Inflammatory macrophage treated with lipopolysaccharide for 1 hour (primary cell): ENCODE results near the gene LMAN1L.

ENCODE experiments used
- DNase-seq, 2 donors: peaks; one replicate each; pipeline ENCODE4 v3.0.0-alpha.2; 2020 to 2022

LMAN1L gene

DNA sequence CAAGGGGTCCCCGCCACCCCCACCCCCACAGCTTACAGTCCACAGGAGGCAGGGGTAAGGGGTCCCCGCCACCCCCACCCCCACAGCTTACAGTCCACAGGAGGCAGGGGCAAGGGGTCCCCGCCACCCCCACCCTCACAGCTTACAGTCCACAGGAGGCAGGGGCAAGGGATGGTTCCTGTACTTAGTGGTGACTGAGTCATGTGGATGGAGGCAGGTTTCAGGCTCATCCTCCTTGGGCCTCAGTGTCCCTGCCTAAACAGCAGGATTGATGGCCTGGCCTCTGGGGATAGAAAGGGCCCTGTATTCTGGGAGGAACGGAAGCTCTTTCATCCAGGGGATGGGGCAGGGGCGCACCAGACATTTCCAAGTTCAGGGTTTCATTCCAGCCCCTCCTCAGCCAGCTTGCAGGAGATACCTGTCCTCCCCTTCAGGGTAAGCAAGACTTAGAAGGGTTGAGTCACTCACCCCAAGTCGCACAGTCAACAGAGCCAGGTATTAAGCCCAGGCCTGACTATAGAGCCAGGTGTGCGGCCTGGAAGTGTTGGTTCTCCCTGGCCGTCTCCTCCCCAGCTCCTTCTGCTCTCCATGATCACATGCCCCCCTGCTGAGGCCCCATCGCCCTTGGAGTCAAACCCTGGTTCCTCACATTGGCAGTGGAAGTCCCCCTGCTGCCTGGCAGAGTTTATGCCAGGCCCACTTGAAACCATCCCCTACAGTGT lies 18.2 kb upstream of the LMAN1L start:
- DNase-seq, result no peak

GRCh38 chr15:74794970-74795349 lies 17.7 kb upstream of the LMAN1L start:
- no peak for DNase-seq

- no peak for DNase-seq
Measured at GRCh38 chr15:74795966-74796625, 16.5 kb upstream of the LMAN1L start.

DNA sequence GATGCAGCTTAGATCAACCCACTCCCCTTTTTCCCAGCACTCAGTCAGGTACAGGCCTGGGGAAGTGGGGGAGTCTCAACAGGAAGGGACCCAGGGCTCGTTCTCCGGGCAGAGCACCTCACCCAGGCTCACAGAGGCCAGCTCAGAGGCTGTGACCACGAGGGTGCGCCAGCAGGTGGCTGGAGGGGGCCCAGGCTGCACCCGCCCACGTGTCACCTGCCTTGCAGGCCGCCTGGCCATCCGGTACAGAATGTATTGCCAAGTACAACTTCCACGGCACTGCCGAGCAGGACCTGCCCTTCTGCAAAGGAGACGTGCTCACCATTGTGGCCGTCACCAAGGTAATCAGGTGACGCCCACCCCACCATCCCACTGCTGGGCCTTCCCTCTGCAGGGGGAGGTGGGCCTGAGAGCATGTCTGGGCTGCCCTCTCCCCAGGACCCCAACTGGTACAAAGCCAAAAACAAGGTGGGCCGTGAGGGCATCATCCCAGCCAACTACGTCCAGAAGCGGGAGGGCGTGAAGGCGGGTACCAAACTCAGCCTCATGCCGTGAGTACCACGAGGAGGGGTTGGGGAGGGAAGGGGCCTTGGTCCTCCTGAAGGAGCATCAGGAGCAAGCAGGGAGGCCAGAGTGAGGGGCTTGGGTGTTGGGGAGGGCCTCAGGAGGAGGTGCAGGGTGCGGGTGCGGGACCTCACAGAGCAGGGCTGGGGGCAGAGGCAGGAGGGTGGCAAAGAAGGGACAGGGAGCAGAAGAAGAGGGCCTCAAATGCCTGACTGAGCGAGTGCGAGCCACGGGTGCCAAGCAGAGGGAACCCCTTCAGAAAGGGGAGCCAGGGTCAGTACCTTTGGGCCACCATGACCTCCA lies 14.0 kb upstream of the LMAN1L start:
- no peak for DNase-seq

DNA sequence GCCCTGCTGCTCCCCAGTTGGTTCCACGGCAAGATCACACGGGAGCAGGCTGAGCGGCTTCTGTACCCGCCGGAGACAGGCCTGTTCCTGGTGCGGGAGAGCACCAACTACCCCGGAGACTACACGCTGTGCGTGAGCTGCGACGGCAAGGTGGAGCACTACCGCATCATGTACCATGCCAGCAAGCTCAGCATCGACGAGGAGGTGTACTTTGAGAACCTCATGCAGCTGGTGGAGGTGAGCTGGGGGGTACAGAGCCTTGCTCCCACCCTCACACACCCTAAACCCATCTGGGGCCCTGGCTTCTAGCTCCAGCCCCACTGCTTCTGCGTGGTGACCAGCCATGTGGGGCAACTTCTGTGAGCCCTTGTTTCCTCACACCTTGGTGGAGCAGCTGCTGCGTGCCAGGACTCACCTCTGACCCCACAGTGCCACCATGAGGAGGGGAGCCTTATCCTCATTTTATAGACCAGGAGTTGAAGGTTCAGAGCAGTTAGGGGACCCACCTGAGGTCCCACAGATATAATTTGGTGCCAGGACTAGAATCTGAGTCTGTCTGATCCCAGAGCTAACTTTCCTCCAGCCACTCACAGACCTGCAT lies 13.3 kb upstream of the LMAN1L start:
- no peak for DNase-seq

DNA sequence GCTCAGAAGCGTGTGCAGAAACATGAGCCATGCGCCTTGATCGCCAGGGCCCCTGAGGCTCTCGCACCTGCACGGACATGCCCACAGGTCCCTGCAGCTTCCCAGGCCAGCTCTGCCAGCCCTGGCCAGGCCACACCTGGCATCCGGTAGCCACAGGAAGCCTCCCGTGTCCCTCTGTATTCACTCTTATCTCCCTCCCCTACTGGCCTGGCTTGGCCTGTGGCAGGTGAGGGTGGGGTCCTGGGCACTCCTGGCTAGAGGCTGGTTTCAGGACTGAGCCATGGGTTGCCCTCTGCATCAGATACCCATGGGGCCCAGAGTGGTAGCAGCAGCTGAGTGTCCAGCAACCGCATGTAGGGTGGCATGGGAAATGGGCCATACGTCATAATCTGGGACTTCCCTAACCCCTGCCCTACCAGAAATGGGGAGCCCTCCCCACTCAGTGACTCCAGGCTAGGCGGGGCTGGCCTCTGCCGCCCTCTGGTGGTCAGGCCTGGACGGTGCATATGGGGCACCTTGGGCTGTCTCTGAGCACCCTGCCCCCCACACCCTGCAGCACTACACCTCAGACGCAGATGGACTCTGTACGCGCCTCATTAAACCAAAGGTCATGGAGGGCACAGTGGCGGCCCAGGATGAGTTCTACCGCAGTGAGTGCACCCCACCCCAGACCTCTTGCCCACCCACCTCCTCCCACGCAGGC lies 12.6 kb upstream of the LMAN1L start:
- DNase-seq, result peak; percentile 94 to 98

DNA sequence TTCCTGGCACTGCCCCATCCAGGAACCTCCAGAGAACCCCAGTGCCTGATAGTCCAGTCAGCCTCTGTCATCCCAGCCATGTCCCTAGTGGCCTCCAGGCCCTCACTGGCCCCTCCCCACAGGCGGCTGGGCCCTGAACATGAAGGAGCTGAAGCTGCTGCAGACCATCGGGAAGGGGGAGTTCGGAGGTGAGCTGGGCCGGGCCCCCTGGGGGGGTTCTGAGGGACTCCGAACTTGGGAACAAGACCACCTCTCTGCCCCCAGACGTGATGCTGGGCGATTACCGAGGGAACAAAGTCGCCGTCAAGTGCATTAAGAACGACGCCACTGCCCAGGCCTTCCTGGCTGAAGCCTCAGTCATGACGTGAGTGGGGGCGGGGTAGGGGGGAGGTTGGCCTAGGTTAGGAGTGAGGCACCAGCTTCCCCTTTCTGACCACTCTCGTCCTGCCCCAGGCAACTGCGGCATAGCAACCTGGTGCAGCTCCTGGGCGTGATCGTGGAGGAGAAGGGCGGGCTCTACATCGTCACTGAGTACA lies 12.0 kb upstream of the LMAN1L start:
- DNase-seq, result peak; percentile 25 to 39

DNA sequence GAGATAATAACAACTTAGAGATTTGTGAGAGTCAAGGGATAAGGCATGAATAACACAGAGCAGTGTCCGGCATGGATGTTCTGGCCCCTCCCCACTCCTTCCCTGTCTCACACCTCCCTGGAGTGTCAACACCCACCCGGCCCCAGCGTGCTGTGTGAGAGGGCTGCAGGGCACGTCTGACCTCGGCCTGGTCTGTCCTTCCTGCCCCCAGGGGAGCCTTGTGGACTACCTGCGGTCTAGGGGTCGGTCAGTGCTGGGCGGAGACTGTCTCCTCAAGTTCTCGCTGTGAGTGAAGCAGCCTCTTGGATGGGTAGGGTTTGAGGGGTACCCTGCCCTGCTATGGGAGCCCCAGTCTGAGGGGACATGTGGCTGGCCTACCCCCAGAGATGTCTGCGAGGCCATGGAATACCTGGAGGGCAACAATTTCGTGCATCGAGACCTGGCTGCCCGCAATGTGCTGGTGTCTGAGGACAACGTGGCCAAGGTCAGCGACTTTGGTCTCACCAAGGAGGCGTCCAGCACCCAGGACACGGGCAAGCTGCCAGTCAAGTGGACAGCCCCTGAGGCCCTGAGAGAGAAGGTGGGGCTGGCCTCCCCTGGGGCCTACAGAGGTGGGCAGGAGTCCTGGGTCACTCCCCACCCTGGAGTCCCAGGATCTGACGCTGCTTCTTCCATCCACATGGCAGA lies 11.2 kb upstream of the LMAN1L start:
- DNase-seq, result no peak

- no peak for DNase-seq
Measured at GRCh38 chr15:74802290-74802689, 10.3 kb upstream of the LMAN1L start.

- no peak for DNase-seq
Measured at GRCh38 chr15:74802862-74803447, 9.7 kb upstream of the LMAN1L start.

DNA sequence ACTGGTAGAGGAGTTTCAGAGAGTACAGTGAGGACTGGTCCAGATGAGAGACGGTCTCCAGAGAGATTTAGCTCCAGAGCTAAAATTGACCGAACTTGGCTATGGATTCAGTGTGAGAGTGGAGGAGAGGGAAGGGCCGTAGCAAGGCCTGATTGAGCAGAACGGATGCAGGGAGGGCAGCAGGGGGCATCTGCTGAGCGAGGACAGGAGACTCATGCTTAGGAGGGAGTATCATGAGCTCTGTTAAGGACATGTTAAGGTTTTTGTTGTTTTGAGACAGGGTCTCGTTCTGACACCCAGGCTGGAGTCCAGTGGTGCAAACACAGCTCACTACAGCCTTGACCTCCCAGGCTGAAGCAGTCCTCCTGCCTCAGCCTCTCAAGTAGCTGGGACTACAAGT lies 7.7 kb upstream of the LMAN1L start:
- DNase-seq, result no peak

GRCh38 chr15:74807282-74807681 lies 5.4 kb upstream of the LMAN1L start:
- no peak for DNase-seq

- DNase-seq, result no peak
Measured at GRCh38 chr15:74808078-74808839, 4.4 kb upstream of the LMAN1L start.

- no peak for DNase-seq
Measured at GRCh38 chr15:74808840-74809229, 3.8 kb upstream of the LMAN1L start.

DNA sequence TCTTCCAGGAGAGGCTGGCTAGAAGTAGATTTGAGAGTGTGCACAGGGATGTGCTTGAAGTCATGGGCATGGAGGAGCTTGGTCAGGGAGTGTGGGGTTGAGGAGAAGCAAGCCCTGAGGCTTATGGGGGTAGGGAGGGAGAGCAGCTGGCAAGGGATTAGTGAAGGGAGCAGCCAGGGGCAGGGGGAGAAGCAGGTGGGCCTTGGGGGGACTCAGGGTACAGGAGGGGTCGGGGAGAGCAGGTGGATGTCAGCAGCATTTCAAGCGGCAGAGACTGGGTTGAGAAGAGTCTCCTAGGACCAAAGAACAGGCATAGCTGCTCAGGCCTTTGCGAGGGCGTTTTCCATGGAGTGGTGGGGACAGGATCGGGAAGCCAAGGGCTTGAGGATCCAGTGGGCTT lies 3.4 kb upstream of the LMAN1L start:
- DNase-seq, result no peak

DNA sequence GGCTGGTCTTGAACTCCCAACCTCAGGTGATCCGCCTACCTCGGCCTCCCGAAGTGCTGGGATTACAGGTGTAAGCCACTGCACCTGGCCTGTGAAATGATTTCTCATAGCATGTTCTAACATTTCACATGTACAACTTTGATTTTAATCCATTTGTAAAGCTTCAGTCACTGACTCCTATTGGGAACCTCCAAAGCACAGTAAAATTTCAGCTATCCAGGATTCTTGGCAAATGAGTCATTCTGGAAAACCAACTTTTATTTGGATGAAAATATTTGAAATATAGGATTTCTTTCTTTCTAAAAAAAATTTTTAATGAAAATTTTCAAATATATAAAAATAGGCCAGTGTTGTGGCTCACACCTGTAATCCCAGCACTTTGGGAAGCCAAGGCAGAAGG lies 2.7 kb upstream of the LMAN1L start:
- no peak for DNase-seq

DNA sequence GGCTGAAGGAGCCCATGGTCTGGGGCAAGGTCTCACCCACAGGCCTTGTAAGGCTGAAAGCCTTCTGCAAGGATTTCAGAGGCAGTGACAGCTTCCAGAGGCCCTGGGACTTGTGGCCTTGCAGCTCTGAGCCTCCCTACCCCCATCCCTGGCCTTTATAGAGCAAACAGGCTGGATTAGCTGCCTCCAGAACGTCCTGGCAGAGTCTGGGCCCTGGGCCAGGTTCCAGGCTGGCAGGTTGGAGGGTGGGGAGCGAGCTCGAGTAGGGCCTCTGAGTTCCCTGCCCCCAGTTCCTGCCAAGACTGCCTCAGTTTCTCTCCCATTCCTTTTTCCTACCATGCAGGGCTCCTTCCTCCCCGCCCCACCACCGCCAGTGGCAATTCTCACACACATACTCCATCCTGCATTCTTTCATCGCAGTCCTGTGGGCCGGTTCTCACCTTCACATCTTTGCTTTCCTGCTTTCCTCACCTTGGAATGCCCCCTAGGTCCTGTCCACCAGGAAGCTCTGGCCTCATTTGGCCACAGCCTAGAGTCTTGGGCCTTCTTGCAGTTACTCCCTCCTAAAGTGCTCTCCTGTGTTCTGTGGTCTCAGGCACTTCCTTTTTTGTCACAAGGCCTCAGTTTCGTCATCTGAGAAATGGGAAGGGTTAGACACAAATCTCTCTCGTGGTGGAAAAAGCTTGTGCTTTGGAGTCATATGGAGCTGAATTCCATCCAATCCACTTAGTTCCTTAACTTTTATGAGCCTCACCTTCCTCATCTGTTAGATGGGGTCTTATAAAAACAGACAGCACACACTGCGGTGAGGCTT lies 2.7 kb downstream of the LMAN1L start:
- peak; percentile 43 to 44 for DNase-seq

DNA sequence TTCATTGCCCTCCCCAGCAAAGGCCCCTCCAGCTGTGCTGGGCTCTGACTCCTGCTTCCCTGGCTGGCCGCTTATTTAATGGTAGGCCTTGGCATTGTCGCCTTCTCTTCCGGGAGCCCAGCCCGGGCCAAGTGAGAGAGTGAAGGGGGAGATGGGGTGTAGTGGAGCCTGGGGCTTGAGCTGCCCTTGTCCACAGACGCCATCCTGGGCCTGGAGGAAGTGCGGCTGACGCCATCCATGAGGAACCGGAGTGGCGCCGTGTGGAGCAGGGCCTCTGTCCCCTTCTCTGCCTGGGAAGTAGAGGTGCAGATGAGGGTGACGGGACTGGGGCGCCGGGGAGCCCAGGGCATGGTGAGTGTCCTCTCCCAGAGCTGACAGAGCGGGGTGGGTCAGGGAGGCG lies 3.3 kb downstream of the LMAN1L start:
- DNase-seq, result no peak

- DNase-seq, result no peak
Measured at GRCh38 chr15:74816624-74817369, 4.2 kb downstream of the LMAN1L start.
